ENCODE measurements around the gene AGAP6.
"Not testable (repeated sequence)": the region's sequence is repeated elsewhere in the genome, so short reads cannot be mapped to it uniquely, and the experiment has no call there.

- not testable (repeated sequence) for TF ChIP-seq CTCF (IDR thresholded peaks at IDR 0.05); REST (IDR thresholded peaks at IDR 0.05; ENCODE audit: insufficient read depth in 1 of 2, low read depth in 2 of 2, low read length in 1 of 2); POLR2AphosphoS5 (IDR thresholded peaks at IDR 0.05; ENCODE audit: low read depth, low read length); SIN3A (IDR thresholded peaks at IDR 0.05; ENCODE audit: borderline replicate concordance, insufficient read depth, low read depth, low read length)
Observed at GRCh38 chr10:49952006-49952405, 36.2 kb upstream of the AGAP6 start.
